Breast epithelium (tissue), 4 donors: ENCODE measurements around the gene EFNA5. TPM values are rescaled to one million over a fixed set of nuclear protein-coding genes. Genes with fewer than 3 reads are reported as not detected.

Source experiments
- DNase-seq, 2 donors: peaks; one replicate each; pipeline ENCODE4 v3.0.0-alpha.2; 2019; ENCODE audit warnings: low spot score in 2 of 2
- H3K27ac ChIP-seq, 2 donors: fragments of 200-600 bp; sonication (generic) in 1 of 2; one replicate each; pipeline ENCODE4 v1.5.1; 2016 to 2019; ENCODE audit warnings: mild to moderate bottlenecking in 1 of 2
- H3K27me3 ChIP-seq, 2 donors: fragments of 200-600 bp; sonication (generic) in 1 of 2; one replicate each; pipeline versions ENCODE4 v1.5.1 to v1.6.0; 2017 to 2019; ENCODE audit warnings: control low read depth in 1 of 2, mild to moderate bottlenecking in 1 of 2
- H3K36me3 ChIP-seq: fragments of 200-600 bp; one replicate; pipeline ENCODE4 v1.5.1; 2019
- H3K4me1 ChIP-seq, 2 donors: fragments of 200-600 bp; sonication (generic); one replicate each; pipeline ENCODE4 v1.5.1; 2016 to 2019; ENCODE audit warnings: control low read depth in 1 of 2
- H3K4me3 ChIP-seq, 3 donors: fragments of 200-600 bp; sonication (generic); 1 replicate in 2 of 3; 2 replicates in 1 of 3; pipeline ENCODE4 v1.5.1; 2016 to 2019; ENCODE audit warnings: mild to moderate bottlenecking in 3 of 3, moderate library complexity in 2 of 3
- H3K9me3 ChIP-seq, 2 donors: fragments of 200-600 bp; sonication (generic) in 1 of 2; one replicate each; pipeline ENCODE4 v1.5.1; 2016 to 2019; ENCODE audit warnings: control low read depth in 1 of 2
- POLR2A ChIP-seq: fragments of 450-650 bp; IDR thresholded peaks from one replicate; pipeline ENCODE4 v1.6.1; 2016; ENCODE audit warnings: antibody characterized with exemption, mild to moderate bottlenecking, moderate library complexity
- POLR2AphosphoS5 ChIP-seq, 3 donors: sonication (generic); formaldehyde crosslinking; IDR thresholded peaks; one replicate each; pipeline ENCODE4 v1.6.1; 2017; ENCODE audit warnings: antibody characterized with exemption in 3 of 3
- intact Hi-C: fragments of 100-400 bp; cut with DNase I; formaldehyde crosslinking; loops from one replicate; pipeline ENCODE4 v1.15.1; 2023; ENCODE audit warnings: low total_unique reads
- total RNA-seq, 3 donors: library from RNA; depleted of rRNA; stranded (reverse); fragments of >200 nt; gene quantifications; one replicate each; pipeline ENCODE4 v1.1.0, GENCODE V29; 2016
- TF ChIP-seq, protein P1 (sequence below), 3 donors: fragments of 450-650 bp; IDR thresholded peaks; one replicate each; pipeline ENCODE4 v1.5.1; 2016 to 2017; ENCODE audit warnings: antibody characterized with exemption in 3 of 3, mild to moderate bottlenecking in 3 of 3, moderate library complexity in 3 of 3

Gene EFNA5
- total RNA-seq, 3 donors from 2014 or later, result 12.1 to 34.2 (median 12.3) TPM

DNA sequence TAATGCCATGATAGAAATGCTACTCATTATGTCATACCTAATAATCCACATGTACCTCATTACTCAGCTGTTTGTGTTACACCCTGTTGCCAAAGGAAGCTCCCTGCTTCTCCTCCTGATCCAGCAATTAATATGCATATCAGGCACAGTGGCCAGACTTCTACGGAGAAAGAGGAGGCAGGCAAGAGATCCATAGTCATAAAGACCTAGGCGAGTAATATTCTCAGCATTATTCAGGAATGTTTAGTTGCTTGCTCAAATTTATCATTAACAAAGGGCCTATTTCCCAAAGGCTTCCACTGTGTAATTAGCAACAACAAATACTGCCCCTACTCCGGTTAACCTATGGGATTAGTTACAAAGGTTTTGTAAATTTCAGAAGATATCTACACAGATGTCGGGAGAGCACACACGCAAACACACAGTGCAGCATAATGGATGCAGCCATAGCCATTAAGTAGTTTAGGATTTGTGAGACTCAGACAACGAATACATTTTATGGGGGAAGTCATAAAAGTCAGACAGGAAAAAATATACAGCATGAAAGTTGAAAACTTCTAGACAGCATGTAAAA lies 192.6 kb downstream of the EFNA5 start:
- Histone ChIP-seq H3K4me1 (no peaks in the 10 kb centered on the region), H3K9me3 (no peaks in the 10 kb centered on the region), H3K36me3 (no peaks in the 10 kb centered on the region), H3K4me3 (no peak overlapping the region), H3K27ac (no peak overlapping the region), H3K27me3 (no peaks in the 10 kb centered on the region)
- DNase-seq, result no peak
- intact Hi-C loops, result no loop called here
- TF ChIP-seq POLR2AphosphoS5 (IDR thresholded peaks at IDR 0.05) (no peak), POLR2A (no peak)
- TF ChIP-seq, protein P1, sequence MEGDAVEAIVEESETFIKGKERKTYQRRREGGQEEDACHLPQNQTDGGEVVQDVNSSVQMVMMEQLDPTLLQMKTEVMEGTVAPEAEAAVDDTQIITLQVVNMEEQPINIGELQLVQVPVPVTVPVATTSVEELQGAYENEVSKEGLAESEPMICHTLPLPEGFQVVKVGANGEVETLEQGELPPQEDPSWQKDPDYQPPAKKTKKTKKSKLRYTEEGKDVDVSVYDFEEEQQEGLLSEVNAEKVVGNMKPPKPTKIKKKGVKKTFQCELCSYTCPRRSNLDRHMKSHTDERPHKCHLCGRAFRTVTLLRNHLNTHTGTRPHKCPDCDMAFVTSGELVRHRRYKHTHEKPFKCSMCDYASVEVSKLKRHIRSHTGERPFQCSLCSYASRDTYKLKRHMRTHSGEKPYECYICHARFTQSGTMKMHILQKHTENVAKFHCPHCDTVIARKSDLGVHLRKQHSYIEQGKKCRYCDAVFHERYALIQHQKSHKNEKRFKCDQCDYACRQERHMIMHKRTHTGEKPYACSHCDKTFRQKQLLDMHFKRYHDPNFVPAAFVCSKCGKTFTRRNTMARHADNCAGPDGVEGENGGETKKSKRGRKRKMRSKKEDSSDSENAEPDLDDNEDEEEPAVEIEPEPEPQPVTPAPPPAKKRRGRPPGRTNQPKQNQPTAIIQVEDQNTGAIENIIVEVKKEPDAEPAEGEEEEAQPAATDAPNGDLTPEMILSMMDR (IDR thresholded peaks at IDR 0.05), result no peak

DNA sequence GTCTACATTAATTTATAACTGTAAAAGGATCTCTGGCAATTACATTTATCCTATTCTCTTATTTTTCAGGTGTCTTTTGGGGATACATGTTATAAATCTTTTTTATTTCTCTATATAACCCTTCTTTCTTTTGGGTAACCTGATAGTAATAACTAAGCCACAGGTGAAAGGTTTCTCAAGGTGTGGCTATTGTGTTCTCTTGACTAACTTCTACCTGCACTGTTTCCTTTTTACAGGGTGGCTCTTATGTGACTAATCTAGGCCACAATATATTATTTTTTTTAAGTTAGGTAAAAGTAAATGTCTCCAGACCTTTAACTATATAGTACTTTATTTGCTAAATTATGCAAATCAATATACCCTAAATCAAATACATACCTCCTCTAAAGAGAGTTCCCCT lies 193.2 kb downstream of the EFNA5 start:
- no peak for DNase-seq
- Histone ChIP-seq H3K9me3 (no peaks in the 10 kb centered on the region), H3K4me3 (no peak overlapping the region), H3K27me3 (no peaks in the 10 kb centered on the region), H3K4me1 (no peaks in the 10 kb centered on the region), H3K27ac (no peak overlapping the region), H3K36me3 (no peaks in the 10 kb centered on the region)
- TF ChIP-seq POLR2A, result no peak
- TF ChIP-seq, protein P1 (IDR thresholded peaks at IDR 0.05), result no peak
- TF ChIP-seq POLR2AphosphoS5 (IDR thresholded peaks at IDR 0.05), result no peak
- intact Hi-C loops, result no loop called here

GRCh38 chr5:107476783-107477182 lies 194.0 kb downstream of the EFNA5 start:
- Histone ChIP-seq H3K4me1 (no peaks in the 10 kb centered on the region), H3K27ac (no peak overlapping the region), H3K27me3 (no peaks in the 10 kb centered on the region), H3K36me3 (no peaks in the 10 kb centered on the region), H3K9me3 (no peaks in the 10 kb centered on the region), H3K4me3 (no peak overlapping the region)
- TF ChIP-seq POLR2A, result no peak
- TF ChIP-seq POLR2AphosphoS5 (IDR thresholded peaks at IDR 0.05), result no peak
- TF ChIP-seq, protein P1 (IDR thresholded peaks at IDR 0.05), result no peak
- intact Hi-C loops, result no loop called here
- no peak for DNase-seq

DNA sequence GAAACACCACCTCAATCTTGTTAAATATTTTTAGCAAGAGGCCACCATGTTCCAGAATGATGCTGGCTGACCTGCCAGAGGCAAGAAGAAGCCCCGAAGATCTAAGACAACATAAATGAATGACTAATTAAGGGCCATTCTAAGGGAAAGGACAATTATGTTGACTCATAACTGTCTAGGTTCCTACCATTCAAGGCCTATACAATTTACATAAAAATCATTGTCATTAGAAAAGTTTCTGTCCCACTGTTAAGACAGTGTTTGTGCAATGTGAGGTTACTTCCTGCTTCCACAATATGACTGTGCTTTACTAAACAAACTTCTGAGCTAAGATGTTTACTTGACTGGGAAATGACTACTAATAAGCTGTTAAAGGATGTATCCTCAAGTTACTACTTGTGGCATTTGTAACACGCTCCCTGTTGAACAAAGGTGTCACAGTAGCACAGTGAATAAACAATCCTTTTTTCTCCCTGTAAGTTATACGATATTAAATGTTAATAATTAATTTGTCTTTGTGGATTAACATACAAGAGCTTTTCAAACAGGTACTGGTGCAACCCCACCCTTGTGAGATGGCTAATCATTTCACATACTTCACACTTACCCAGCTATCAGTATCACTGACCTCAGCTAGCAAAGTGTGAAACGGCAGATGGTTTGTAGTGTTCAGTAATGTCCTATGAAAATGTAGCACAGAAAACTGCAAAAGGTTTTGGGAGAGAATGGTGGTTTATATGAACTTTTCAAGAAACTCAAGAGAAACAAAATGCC lies 195.8 kb downstream of the EFNA5 start:
- DNase-seq, result no peak
- intact Hi-C loops, result no loop called here
- Histone ChIP-seq H3K36me3 (no peaks in the 10 kb centered on the region), H3K4me1 (no peaks in the 10 kb centered on the region), H3K4me3 (no peak overlapping the region), H3K27me3 (no peaks in the 10 kb centered on the region), H3K9me3 (no peaks in the 10 kb centered on the region), H3K27ac (peak overlapping the region in 1 of 2 donors; percentile 12)
- TF ChIP-seq POLR2AphosphoS5 (IDR thresholded peaks at IDR 0.05) (no peak), POLR2A (no peak)
- TF ChIP-seq, protein P1 (IDR thresholded peaks at IDR 0.05), result no peak

DNA sequence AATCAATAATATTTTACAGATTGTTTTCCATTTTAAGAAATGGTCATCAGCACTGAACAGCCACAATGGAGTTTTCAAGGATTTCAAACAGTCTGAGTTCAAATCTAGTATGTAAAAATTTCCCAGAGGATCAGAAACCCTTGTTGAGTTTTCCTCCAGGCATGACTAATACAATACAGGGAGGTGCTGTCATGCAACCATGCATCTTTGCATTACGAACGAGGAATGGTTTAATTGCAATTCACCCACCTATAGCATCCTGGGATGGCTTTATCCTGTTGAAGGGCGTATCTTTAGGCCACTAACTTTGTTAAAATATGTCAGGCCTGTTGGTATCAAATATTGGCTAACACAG lies 196.4 kb downstream of the EFNA5 start:
- Histone ChIP-seq H3K4me3 (no peak overlapping the region), H3K36me3 (no peaks in the 10 kb centered on the region), H3K4me1 (no peaks in the 10 kb centered on the region), H3K9me3 (no peaks in the 10 kb centered on the region), H3K27me3 (no peaks in the 10 kb centered on the region), H3K27ac (peak overlapping the region in 1 of 2 donors; percentile 12)
- DNase-seq, result no peak
- TF ChIP-seq, protein P1 (IDR thresholded peaks at IDR 0.05), result no peak
- TF ChIP-seq POLR2AphosphoS5 (IDR thresholded peaks at IDR 0.05), result no peak
- no peak for TF ChIP-seq POLR2A
- intact Hi-C loops, result no loop called here
